ENCODE measurements around the gene SRCAP.
"Not testable (repeated sequence)": the region's sequence is repeated elsewhere in the genome, so short reads cannot be mapped to it uniquely, and the experiment has no call there.

The SRCAP gene

GRCh38 chr16:30699615-30700099 lies 686 bp downstream of the SRCAP start:
- DNase-seq: no peak

GRCh38 chr16:30700491-30700890 lies 1.5 kb downstream of the SRCAP start:
- no peak for DNase-seq

- DNase-seq: no peak
Observed at GRCh38 chr16:30700971-30701370, 2.0 kb downstream of the SRCAP start.

- not testable (repeated sequence) for DNase-seq
Observed at GRCh38 chr16:30703071-30703470, 4.1 kb downstream of the SRCAP start.

GRCh38 chr16:30703971-30704370 lies 5.0 kb downstream of the SRCAP start:
- DNase-seq: no peak

GRCh38 chr16:30706046-30706445 lies 7.1 kb downstream of the SRCAP start:
- DNase-seq: no peak

- DNase-seq: no peak
Observed at GRCh38 chr16:30710971-30711370, 12.0 kb downstream of the SRCAP start.

- no peak for DNase-seq
Observed at GRCh38 chr16:30711712-30712111, 12.7 kb downstream of the SRCAP start.

GRCh38 chr16:30715750-30716445 lies 16.9 kb downstream of the SRCAP start:
- DNase-seq: peak; percentile 61 to 65

GRCh38 chr16:30720086-30720485 lies 21.1 kb downstream of the SRCAP start:
- DNase-seq: no peak

- no peak for DNase-seq
Observed at GRCh38 chr16:30720694-30721093, 21.7 kb downstream of the SRCAP start.

- no peak for DNase-seq
Observed at GRCh38 chr16:30721167-30721566, 22.2 kb downstream of the SRCAP start.

GRCh38 chr16:30721606-30722005 lies 22.6 kb downstream of the SRCAP start:
- DNase-seq: no peak

GRCh38 chr16:30722443-30722842 lies 23.5 kb downstream of the SRCAP start:
- no peak for DNase-seq

GRCh38 chr16:30722916-30723315 lies 23.9 kb downstream of the SRCAP start:
- no peak for DNase-seq

- DNase-seq: no peak
Observed at GRCh38 chr16:30723725-30724355, 24.9 kb downstream of the SRCAP start.

GRCh38 chr16:30724641-30725417 lies 25.9 kb downstream of the SRCAP start:
- peak; percentile 14 to 46 for DNase-seq

- no peak for DNase-seq
Observed at GRCh38 chr16:30725418-30725792, 26.4 kb downstream of the SRCAP start.

GRCh38 chr16:30728321-30728720 lies 29.4 kb downstream of the SRCAP start:
- DNase-seq: no peak

- DNase-seq: peak in 1 of 2 donors; percentile 39
Observed at GRCh38 chr16:30728899-30729672, 30.1 kb downstream of the SRCAP start.

GRCh38 chr16:30731411-30731810 lies 32.4 kb downstream of the SRCAP start:
- DNase-seq: no peak

GRCh38 chr16:30736995-30737793 lies 38.2 kb downstream of the SRCAP start:
- DNase-seq: no peak
